ENCODE data around the gene CERK.

DNA sequence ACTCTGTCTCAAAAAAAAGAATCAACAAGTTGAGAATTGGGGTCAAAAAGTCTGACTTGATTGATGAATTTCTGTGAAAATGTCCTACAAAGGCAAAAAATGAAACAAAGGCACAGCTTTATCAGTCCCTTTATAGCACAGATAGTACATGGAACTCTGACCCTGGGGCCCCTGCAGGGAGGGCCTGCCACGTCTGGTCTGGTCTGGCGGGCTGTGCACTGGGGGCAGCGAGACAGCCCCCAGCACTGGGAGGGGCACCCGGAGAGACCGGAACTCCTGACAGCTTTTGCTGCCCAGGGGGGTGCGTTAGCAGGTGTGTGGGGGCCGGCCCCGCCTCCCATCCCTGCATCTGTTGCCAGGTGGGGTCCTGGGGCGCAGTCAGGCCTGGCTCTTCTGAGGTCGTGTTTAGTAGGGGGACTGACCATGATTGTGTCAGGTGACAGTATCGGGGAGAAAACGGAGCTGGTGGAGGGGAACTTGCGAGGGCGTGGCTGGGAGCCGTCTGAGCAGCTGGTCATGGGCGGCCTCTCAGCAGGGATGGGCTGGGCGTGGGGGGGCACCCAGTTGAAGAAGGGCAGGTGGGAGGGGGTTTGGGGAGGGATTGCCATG is 66.1 kb downstream of the CERK start:
- TF ChIP-seq CTCF (IDR thresholded peaks at IDR 0.05) (no peak), POLR2AphosphoS5 (IDR thresholded peaks at IDR 0.05) (no peak), POLR2A (IDR thresholded peaks at IDR 0.05) (no peak)
